SU-DHL-6 (cell line): ENCODE measurements around the gene CLPTM1L.

Experiments used
- EZH2phosphoT487 ChIP-seq: fragments of 200-600 bp; sonication (generic), shearing (Covaris generic); conservative IDR thresholded peaks from 2 replicates; pipeline ENCODE4 v1.6.1; 2018; ENCODE audit warnings: mild to moderate bottlenecking, antibody characterized with exemption, low read length, moderate library complexity, mixed read lengths
- TF ChIP-seq, protein P1 (sequence below): fragments of 200-600 bp; sonication (generic); IDR thresholded peaks from one replicate; pipeline ENCODE4 v1.5.1; 2017; ENCODE audit warnings: antibody characterized with exemption, mild to moderate bottlenecking, low read length, moderate library complexity; ENCODE audit not compliant: insufficient read depth, poor library complexity, severe bottlenecking

DNA sequence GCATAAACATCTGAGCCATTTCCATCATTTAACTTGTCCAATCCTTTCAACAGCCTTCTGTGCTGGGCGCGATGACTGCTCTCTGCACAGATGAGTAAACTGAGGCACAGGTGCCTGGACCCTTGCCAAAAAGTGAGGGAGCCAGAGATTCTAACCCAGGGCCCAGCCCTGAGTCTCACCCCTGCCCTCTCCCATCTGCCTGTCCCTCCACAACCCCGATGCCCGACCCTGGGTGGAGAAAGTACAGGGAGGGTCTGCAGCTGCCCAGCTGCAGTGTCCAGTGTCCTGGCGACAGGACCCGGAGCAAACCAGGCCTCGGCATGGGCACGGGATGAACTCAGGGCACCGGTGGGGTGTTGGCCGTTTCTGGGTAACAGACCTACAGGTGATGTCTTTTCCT lies 39.6 kb upstream of the CLPTM1L start:
- TF ChIP-seq, protein P1, sequence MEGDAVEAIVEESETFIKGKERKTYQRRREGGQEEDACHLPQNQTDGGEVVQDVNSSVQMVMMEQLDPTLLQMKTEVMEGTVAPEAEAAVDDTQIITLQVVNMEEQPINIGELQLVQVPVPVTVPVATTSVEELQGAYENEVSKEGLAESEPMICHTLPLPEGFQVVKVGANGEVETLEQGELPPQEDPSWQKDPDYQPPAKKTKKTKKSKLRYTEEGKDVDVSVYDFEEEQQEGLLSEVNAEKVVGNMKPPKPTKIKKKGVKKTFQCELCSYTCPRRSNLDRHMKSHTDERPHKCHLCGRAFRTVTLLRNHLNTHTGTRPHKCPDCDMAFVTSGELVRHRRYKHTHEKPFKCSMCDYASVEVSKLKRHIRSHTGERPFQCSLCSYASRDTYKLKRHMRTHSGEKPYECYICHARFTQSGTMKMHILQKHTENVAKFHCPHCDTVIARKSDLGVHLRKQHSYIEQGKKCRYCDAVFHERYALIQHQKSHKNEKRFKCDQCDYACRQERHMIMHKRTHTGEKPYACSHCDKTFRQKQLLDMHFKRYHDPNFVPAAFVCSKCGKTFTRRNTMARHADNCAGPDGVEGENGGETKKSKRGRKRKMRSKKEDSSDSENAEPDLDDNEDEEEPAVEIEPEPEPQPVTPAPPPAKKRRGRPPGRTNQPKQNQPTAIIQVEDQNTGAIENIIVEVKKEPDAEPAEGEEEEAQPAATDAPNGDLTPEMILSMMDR = no peak
- no peak for TF ChIP-seq EZH2phosphoT487
